HG02884 (cell line): Measurements from ENCODE around the gene SCFD2.
"Not testable (repeated sequence)": the region's sequence is repeated elsewhere in the genome, so short reads cannot be mapped to it uniquely, and the experiment has no call there.

Experiments
- ATAC-seq: cut with Tn5 transposase; IDR thresholded peaks from one replicate; pipeline ENCODE4 v1.9.1; 2021; ENCODE audit warnings: mild to moderate bottlenecking, moderate library complexity; ENCODE audit not compliant: unreplicated experiment

SCFD2 gene

GRCh38 chr4:52995360-52996030 lies 370.4 kb downstream of the SCFD2 start:
- ATAC-seq: no peak

- no peak for ATAC-seq
Measured at GRCh38 chr4:52994567-52994966, 371.3 kb downstream of the SCFD2 start.

DNA sequence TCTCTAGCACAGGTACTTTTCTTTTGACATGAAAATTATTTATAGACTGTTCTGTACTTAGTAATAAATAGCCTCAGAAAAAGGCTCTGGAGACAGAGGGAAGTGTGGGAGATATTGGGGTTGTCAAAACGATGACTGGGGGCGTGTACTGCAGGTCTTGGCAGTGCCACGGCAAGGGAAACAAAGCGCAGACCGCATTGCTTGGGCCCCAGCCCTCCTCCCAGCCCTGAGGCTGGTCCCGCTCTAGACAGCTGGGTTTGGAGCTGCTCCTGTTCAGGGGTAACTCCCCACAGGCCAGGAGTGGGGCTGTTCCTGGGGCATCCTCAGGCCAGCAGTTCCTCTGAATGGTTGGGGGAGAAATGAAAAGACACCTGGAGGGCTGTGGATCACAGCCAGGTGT lies 372.1 kb downstream of the SCFD2 start:
- no peak for ATAC-seq

DNA sequence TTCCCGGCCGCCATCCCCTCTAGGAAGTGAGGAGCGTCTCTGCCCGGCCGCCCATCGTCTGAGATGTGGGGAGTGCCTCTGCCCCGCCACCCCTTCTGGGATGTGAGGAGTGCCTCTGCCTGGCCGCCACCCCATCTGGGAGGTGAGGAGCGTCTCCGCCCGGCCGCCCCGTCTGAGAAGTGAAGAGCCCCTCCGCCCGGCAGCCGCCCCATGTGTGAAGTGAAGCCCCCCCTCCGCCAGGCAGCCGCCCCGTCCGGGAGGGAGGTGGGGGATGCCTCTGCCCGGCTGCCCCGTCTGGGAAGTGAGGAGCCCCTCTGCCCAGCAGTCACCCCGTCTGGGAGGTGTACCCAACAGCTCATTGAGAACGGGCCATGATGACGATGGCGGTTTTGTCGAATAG lies 373.3 kb downstream of the SCFD2 start:
- not testable (repeated sequence) for ATAC-seq

DNA sequence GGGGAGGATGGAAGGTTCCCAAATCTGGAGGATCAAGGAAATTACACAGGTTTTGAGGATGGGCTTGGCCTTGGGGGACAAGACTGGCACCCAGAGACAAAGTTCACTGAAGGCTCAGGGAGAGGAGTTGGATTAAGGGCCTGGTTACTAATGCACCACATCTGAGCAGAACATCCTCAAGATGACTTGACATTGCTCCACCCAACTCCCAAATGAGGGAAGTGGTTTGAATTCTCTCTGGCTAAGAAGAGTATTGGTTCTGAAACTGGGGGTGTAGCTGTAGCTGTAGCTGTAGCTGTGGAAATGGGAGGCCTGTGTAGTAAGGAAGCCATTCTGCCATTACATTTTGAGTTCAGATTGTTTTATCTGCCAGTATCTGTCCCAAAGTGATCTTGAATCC lies 374.4 kb downstream of the SCFD2 start:
- ATAC-seq: no peak

DNA sequence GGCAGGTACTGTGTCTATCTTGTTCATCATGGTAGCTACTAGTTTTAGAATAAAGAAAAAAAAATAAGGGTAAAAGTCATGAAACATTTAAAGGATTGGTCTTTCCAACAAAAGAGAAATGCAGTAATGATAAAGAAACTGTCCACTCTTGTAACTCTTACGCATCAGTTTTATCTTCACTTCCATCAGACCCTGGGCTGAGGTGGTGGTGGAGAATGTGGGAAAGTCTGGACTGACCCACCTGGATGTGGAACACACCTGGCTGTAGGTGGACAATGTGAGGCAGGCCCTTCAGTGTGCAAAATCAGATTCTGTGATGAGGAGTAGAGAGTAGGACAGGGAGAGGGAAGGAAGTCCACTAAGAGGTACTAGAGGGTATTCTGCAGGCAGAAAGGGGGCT lies 375.2 kb downstream of the SCFD2 start:
- ATAC-seq: no peak

DNA sequence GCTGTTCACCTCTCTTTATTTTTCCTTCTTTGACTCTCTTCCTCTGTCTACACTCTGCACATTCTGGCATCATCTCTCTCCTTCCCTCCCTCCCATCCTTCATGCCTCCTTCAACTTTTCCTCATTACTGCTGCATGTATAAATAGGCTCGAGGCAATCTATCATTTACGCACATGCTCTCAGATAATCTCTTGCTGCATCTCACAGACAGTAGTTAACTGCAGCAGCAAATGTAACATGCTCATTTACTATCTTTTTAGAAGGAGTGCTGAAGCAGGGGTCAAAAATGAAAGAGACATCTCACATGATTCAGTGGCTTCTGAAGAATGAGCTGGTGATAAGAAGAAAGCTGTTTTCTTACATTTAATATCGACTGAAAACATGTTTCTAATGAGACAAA lies 376.0 kb downstream of the SCFD2 start:
- no peak for ATAC-seq

DNA sequence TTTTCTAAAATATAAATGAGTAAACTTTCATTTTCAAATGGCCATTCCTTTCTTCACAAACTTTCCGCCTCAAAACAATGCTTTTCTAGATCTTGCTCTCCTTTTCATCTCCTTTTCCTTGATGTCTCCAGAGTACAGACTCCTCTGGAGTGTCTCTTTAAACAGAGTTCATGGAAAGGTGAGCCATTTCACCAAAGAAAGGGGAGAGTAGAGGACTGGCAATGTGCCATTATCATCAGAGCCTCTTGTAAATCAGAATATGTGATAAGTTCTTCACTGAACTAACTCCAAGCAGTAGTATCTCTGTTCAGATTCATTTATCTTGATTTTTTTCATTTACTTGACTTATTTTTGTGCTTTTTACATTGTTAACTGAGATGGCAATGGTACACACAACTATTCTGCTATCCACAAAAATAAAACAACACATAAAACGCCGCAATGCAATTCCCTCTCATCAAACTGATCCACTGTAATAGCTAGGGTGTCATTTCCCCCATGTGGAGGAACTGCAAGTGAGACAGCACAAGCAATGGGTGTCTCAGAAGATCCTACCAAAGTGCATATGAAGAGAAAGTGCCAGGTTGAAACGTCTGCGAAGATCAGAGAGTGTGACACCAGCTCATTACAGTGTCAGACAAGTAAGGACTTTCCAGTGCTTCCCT lies 378.3 kb downstream of the SCFD2 start:
- no peak for ATAC-seq

DNA sequence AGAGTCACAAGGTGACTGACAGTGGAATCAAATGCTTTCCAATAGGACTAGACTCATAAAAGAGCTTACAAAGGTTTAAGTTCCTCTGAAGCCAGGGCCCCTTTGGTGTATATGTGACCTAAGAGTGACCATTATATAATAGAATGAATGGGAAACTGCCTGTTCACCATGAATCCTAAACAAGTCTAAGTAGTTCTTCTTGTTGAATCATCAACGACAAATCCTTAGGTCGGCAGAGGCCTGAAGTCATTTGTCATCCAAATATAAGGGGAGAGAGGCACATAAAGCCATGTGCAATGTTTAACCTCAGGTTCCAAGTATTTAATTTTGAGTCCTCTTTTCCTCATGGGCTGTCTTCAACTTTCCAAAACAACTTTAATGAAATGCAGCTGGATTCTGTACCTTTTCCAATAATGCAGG lies 381.4 kb downstream of the SCFD2 start:
- ATAC-seq: no peak

- ATAC-seq: no peak
Measured at GRCh38 chr4:52983563-52984303, 382.1 kb downstream of the SCFD2 start.

DNA sequence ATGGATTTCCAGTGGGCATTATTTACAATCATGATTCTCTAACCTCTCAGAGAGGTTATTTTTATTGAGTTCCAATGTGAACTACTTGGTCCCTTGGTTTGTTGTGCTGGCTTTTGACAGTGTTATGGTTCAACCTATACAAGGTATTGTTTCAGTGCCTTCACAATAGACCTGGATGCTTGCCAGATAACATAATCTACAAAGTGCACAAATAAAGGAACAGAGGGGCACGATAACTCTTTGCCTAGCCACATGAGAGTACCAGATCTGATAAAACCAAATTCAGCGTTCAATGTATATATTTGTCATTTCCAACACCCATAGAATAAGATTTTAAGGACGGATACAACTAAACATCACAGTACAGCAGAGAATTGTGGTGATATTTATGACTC lies 382.9 kb downstream of the SCFD2 start:
- no peak for ATAC-seq

DNA sequence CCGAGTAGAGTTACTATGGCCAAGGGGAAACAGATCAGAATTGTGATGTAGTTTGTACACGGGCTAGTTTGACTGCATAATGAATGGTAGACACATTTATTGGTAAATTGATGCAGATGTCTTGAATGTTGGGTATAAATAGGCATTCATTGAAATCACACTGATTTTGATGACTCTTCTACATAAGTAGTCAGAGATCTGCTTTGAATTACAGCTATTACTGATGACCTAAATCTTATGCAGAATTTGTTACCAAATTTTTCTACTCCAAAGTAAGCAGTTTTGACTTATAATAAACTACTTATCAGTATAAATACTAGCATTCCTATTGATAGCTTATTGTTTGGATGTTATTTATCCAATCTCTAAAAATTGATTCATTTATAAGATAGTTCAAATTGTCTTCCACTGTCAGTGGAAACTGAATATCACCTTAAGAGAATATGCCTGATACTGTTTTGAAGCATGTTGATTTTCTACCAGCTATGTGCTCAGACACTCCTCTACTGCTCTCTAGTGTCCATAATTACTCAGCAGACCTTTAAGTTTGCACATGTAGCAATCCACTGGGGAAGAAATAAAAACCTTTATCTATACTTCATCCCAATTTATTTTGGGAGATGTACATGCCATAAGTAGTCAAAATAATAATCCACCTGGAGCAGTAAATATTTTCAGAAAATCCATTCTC lies 383.5 kb downstream of the SCFD2 start:
- ATAC-seq: no peak

DNA sequence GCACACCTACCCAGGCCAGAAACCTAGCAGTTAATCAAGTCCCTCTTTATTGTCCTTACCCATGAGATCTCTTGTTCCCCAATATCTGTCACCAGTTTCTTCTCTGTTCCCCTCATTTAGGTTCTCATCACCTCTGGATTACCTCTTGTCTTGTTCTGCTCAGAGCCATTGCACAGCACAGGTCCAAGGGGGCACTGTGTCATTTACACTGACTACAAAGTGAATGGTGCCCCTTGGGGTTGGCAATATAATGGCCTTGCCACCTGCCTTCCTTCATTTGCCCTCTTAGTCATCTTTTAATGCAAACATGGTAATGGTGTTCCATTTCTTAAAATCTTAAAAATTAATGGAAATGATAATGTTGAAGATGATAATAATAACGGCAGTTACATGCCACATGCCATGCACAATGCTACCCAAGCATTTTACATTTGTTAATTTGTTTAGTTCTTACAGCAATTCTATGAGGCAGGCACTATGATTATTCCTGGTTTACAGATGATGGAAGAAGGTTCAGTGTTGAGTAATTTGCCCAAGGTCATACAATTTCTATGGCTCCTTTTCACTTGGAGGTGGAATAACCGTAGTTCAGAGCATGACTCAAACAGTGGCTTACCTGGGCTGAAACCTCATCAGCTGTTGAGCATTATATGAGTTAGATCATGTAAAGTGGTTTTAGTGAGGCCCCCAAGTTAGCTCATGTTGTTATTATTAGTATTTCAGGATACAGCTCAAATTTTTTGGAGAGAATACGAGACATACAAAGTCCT lies 385.9 kb downstream of the SCFD2 start:
- ATAC-seq: no peak

DNA sequence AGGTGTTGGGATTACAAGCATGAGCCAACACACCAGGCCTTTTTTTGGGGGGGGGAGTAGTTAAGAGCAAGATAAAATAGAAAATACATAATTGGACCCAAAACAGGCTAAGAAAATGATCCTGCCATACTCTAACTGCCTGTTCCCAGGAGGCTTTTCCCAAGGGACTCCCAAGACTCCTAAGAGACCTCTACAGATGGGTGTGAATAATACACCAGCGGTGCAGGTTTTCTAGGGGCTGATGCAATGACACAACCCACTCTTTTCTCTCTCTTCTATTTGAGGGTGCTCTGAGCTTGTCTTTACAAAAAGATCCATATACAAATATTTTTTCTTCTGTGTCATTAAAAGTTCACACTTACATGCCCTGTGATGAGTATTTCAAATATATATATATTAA lies 386.8 kb downstream of the SCFD2 start:
- no peak for ATAC-seq

DNA sequence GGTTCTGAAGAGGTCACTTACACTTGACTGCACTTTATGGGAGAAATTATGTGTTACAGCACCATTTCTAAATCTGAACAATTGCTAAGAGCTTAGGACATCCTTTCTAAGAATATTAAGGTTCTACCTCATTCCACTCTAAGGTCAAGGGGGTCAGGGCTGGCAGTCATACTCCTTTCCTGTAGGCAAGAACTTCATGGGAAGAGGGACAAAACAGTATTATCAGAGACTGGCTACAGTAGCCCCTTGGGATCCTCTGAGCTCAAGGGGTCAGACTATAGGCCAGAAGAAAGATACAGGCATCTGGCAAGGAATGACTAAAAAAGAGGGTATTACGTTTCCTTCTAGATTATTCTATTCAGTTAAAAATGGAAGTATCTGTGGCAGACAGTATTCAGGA lies 388.6 kb downstream of the SCFD2 start:
- no peak for ATAC-seq

GRCh38 chr4:52976523-52977230 lies 389.2 kb downstream of the SCFD2 start:
- ATAC-seq: no peak

DNA sequence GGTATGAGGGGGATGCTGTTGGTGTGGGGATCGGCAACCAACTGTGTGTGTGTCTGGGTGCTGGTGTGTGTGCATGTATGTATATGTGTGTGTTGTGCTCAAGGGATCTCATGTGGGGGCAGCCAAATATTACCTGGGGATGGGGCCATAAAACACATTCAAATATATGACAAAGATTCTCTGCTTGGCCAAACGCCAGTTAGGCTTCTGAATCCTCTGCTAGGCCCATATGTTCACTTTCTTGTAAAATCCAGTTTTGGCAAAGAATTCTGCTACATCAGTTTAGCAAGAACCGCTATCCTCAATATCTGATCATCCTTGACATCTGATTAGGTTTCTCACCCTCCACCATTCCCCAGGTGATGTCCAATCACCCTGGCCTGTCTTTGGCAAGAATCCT lies 397.2 kb downstream of the SCFD2 start:
- ATAC-seq: no peak

DNA sequence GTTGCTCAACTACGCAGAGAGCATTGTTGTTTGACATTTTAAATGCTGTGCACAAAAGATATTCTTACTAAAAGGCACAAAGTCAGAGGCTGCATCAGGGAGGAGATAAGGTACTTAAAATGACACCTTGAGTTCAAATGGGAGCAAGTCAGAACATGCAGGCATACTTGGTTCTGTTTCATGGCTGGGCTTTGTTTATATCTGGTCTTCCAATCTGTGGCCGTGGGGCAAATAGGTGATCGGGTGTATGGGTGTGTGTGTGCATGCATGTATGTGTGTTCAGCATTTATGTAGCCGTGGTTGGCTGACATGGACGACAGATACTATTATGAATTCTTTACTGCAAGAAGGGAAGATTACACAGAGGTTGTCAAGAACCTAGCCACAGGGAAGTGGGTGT lies 397.6 kb downstream of the SCFD2 start:
- ATAC-seq: no peak

GRCh38 chr4:52966781-52967180 lies 399.1 kb downstream of the SCFD2 start:
- ATAC-seq: no peak

DNA sequence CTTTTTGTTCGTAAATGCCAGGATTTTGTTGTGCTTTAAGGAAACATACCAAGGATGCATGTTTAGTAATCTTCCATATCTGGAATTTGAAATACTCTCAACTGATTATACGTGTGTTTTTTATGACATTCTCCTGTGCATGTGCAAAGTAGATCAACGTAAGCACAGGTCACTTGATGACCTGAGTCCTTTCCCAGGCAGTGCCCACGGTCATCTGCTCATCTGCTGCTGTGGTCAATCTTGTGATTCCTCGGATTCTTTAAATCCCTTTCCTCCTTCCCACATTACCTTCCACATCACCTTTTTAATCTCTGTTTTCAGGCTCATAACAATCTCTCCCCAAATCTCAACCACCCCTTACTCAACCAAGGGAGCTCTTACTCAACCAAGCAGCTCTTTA lies 399.7 kb downstream of the SCFD2 start:
- ATAC-seq: no peak
